SK-N-SH treated with all-trans-retinoic acid at 6 μM for 48 hours (cell line): Measurements from ENCODE around the gene CYGB.

Experiments
- ATAC-seq: fragments of 200-7000 bp; cut with Tn5 transposase; 3 replicates; pipeline ENCODE4 v1.9.1; 2020; ENCODE audit warnings: mild to moderate bottlenecking, moderate library complexity
- ARNTL ChIP-seq: fragments of 450-650 bp; formaldehyde crosslinking; IDR thresholded peaks from 2 replicates; pipeline ENCODE4 v1.5.0; 2020; ENCODE audit warnings: low read depth, mild to moderate bottlenecking, moderate library complexity, borderline replicate concordance
- BACH2 ChIP-seq: fragments of 250-450 bp; sonication (Bioruptor Pico); IDR thresholded peaks from 2 replicates; pipeline ENCODE4 v1.9.0; 2021; ENCODE audit warnings: mild to moderate bottlenecking, borderline replicate concordance
- CSDC2 ChIP-seq: fragments of 250-450 bp; sonication (Bioruptor Pico); IDR thresholded peaks from 2 replicates; pipeline ENCODE4 v1.5.0; 2020; ENCODE audit warnings: mild to moderate bottlenecking, moderate library complexity
- ESRRG ChIP-seq: fragments of 250-450 bp; sonication (Bioruptor Pico); IDR thresholded peaks from 2 replicates; pipeline ENCODE4 v1.6.1; 2021; ENCODE audit warnings: mild to moderate bottlenecking
- GLIS3 ChIP-seq: fragments of 250-450 bp; sonication (Bioruptor Pico); IDR thresholded peaks from 2 replicates; pipeline ENCODE4 v1.5.0; 2020; ENCODE audit warnings: mild to moderate bottlenecking, moderate library complexity
- ISL1 ChIP-seq: fragments of 250-450 bp; sonication (Bioruptor Pico); IDR thresholded peaks from 2 replicates; pipeline ENCODE4 v2.1.2; 2022; ENCODE audit warnings: mild to moderate bottlenecking, moderate library complexity
- PPARA ChIP-seq: fragments of 250-450 bp; sonication (Bioruptor Pico); IDR thresholded peaks from 2 replicates; pipeline ENCODE4 v1.5.0; 2020; ENCODE audit warnings: mild to moderate bottlenecking, borderline replicate concordance
- RARB ChIP-seq: fragments of 250-450 bp; sonication (Bioruptor Pico); IDR thresholded peaks from 2 replicates; pipeline ENCODE4 v1.8.0; 2021; ENCODE audit warnings: mild to moderate bottlenecking, moderate library complexity
- SNAI2 ChIP-seq: fragments of 250-450 bp; sonication (Bioruptor Pico); IDR thresholded peaks from 2 replicates; pipeline ENCODE4 v1.5.0; 2020; ENCODE audit warnings: mild to moderate bottlenecking, moderate library complexity
- TCF4 ChIP-seq: fragments of 250-450 bp; sonication (Bioruptor Pico); IDR thresholded peaks from 2 replicates; pipeline ENCODE4 v1.8.0; 2021; ENCODE audit warnings: mild to moderate bottlenecking, moderate library complexity, borderline replicate concordance
- TOX ChIP-seq: fragments of 250-450 bp; sonication (Bioruptor Pico); IDR thresholded peaks from 2 replicates; pipeline ENCODE4 v1.8.0; 2021; ENCODE audit warnings: mild to moderate bottlenecking, moderate library complexity, borderline replicate concordance
- ZC3H10 ChIP-seq: fragments of 250-450 bp; sonication (Bioruptor Pico); IDR thresholded peaks from 2 replicates; pipeline ENCODE4 v1.5.1; 2021; ENCODE audit warnings: mild to moderate bottlenecking, moderate library complexity
- ZFP3 ChIP-seq: fragments of 250-450 bp; sonication (Bioruptor Pico); IDR thresholded peaks from 2 replicates; pipeline ENCODE4 v1.5.0; 2020; ENCODE audit warnings: mild to moderate bottlenecking, moderate library complexity
- ZNF565 ChIP-seq: fragments of 450-650 bp; formaldehyde crosslinking; conservative IDR thresholded peaks from 2 replicates; pipeline ENCODE4 v1.5.0; 2020; ENCODE audit warnings: low read depth, mild to moderate bottlenecking, moderate library complexity
- ZNF8 ChIP-seq: fragments of 450-650 bp; formaldehyde crosslinking; IDR thresholded peaks from 2 replicates; pipeline ENCODE4 v1.5.0; 2020; ENCODE audit warnings: mild to moderate bottlenecking, moderate library complexity
- TF ChIP-seq, protein P1 (sequence below): fragments of 250-450 bp; sonication (Bioruptor Pico); IDR thresholded peaks from 2 replicates; pipeline ENCODE4 v1.5.1; 2021; ENCODE audit warnings: mild to moderate bottlenecking, moderate library complexity
- TF ChIP-seq, protein P2 (sequence below): fragments of 250-450 bp; sonication (Bioruptor Pico); IDR thresholded peaks from 2 replicates; pipeline ENCODE4 v1.5.0; 2020; ENCODE audit warnings: mild to moderate bottlenecking, moderate library complexity
- TF ChIP-seq, protein P3 (sequence below): fragments of 250-450 bp; sonication (Bioruptor Pico); IDR thresholded peaks from 2 replicates; pipeline ENCODE4 v1.8.0; 2020; ENCODE audit warnings: mild to moderate bottlenecking, moderate library complexity, borderline replicate concordance
- TF ChIP-seq, protein P4 (sequence below): fragments of 250-450 bp; sonication (Bioruptor Pico); IDR thresholded peaks from 2 replicates; pipeline ENCODE4 v1.5.1; 2020; ENCODE audit warnings: low read depth, mild to moderate bottlenecking, moderate library complexity
- TF ChIP-seq, protein P5 (sequence below): fragments of 250-450 bp; sonication (Bioruptor Pico); IDR thresholded peaks from 2 replicates; pipeline ENCODE4 v1.8.0; 2021; ENCODE audit warnings: low read depth, mild to moderate bottlenecking, moderate library complexity, borderline replicate concordance

Gene CYGB

DNA sequence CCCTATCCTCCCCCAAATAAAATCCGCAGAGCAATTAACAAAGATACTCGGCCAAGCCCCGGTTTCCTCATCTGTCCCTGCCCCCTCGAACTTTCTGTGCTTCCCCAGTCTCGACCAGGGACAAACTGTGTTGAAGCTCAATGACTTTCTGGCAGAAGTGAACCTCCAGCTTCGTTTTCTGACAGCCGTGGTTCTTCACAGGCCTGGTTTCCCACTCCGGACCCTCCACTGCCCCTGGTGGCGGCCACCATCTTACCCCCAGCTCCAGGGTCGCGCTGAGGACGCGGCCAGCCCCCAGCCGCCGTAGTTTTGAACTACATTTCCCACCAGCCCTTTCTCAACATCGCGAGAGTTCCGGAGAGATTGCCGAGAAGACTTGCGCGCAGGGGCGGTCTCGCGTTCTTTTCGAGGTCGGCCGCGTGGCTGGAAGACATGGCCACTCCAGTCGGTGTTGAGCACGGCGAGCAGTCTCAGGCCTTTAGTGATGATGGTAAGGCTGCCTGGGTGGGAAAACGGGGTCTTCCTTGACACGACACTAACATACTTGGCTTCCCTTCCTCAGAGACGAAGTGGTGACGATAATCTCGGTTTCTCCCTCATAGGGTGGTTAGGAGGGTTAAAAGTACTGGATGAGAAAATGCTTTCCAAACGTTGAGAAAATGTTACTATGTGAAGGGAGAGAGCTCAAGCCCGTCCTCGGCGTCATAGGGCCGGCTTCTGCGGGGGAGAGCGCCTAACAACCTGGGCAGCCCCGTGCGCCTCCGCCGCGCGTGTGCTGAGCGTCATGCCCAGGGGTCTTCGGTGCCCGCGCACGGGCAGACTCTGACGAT is 20.1 kb upstream of the CYGB start:
- ATAC-seq = peak; percentile 88
- TF ChIP-seq RARB (CRISPR knock-in tag) = no peak
- TF ChIP-seq ZNF565 (CRISPR knock-in tag) = no peak
- no peak for TF ChIP-seq ZC3H10 (CRISPR knock-in tag)
- no peak for TF ChIP-seq ISL1 (CRISPR knock-in tag)
- TF ChIP-seq, protein P1, sequence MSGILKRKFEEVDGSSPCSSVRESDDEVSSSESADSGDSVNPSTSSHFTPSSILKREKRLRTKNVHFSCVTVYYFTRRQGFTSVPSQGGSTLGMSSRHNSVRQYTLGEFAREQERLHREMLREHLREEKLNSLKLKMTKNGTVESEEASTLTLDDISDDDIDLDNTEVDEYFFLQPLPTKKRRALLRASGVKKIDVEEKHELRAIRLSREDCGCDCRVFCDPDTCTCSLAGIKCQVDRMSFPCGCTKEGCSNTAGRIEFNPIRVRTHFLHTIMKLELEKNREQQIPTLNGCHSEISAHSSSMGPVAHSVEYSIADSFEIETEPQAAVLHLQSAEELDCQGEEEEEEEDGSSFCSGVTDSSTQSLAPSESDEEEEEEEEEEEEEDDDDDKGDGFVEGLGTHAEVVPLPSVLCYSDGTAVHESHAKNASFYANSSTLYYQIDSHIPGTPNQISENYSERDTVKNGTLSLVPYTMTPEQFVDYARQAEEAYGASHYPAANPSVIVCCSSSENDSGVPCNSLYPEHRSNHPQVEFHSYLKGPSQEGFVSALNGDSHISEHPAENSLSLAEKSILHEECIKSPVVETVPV (CRISPR knock-in tag) = peak; percentile 12; the same call in 1 of the 2 replicates
- no peak for TF ChIP-seq BACH2 (CRISPR knock-in tag)
- TF ChIP-seq, protein P2, sequence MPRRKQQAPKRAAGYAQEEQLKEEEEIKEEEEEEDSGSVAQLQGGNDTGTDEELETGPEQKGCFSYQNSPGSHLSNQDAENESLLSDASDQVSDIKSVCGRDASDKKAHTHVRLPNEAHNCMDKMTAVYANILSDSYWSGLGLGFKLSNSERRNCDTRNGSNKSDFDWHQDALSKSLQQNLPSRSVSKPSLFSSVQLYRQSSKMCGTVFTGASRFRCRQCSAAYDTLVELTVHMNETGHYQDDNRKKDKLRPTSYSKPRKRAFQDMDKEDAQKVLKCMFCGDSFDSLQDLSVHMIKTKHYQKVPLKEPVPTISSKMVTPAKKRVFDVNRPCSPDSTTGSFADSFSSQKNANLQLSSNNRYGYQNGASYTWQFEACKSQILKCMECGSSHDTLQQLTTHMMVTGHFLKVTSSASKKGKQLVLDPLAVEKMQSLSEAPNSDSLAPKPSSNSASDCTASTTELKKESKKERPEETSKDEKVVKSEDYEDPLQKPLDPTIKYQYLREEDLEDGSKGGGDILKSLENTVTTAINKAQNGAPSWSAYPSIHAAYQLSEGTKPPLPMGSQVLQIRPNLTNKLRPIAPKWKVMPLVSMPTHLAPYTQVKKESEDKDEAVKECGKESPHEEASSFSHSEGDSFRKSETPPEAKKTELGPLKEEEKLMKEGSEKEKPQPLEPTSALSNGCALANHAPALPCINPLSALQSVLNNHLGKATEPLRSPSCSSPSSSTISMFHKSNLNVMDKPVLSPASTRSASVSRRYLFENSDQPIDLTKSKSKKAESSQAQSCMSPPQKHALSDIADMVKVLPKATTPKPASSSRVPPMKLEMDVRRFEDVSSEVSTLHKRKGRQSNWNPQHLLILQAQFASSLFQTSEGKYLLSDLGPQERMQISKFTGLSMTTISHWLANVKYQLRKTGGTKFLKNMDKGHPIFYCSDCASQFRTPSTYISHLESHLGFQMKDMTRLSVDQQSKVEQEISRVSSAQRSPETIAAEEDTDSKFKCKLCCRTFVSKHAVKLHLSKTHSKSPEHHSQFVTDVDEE (CRISPR knock-in tag) = 0 out of 2 replicates have a peak, but pooled peaks have one; percentile 16
- 0 out of 2 replicates have a peak, but pooled peaks have one; percentile 57 for TF ChIP-seq ESRRG (CRISPR knock-in tag)
- TF ChIP-seq, protein P3, sequence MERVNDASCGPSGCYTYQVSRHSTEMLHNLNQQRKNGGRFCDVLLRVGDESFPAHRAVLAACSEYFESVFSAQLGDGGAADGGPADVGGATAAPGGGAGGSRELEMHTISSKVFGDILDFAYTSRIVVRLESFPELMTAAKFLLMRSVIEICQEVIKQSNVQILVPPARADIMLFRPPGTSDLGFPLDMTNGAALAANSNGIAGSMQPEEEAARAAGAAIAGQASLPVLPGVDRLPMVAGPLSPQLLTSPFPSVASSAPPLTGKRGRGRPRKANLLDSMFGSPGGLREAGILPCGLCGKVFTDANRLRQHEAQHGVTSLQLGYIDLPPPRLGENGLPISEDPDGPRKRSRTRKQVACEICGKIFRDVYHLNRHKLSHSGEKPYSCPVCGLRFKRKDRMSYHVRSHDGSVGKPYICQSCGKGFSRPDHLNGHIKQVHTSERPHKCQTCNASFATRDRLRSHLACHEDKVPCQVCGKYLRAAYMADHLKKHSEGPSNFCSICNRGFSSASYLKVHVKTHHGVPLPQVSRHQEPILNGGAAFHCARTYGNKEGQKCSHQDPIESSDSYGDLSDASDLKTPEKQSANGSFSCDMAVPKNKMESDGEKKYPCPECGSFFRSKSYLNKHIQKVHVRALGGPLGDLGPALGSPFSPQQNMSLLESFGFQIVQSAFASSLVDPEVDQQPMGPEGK (CRISPR knock-in tag) = no peak
- TF ChIP-seq ARNTL (CRISPR knock-in tag) = no peak

DNA sequence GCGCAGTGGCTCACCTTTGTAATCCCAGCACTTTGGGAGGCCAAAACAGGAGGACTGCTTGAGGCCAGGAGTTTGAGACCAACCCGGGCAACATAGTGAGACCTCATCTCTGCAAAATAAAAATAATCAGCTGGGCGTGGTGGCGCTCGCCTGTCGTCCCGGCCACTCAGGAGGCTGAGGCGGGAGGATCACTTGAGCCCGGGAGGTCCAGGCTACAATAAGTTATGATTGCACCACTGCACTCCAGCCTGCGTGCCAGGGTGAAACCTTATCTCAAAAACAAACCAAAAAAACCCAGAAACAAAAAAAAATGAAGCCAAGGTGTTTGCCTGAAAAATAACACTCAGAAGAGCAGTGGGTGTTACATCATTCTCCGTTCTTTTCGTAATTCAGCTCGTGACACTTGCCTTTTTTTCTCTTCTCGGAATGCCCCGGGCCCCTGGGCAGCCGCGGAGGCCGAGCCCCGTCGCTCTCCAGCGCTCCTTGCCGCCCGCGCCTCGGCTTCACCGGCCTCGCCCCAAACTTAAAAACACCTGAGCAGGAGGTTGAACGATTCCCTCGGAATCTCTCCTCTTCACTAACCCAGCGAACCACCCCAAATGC is 19.4 kb upstream of the CYGB start:
- TF ChIP-seq RARB (CRISPR knock-in tag) (no peak), CSDC2 (CRISPR knock-in tag) (no peak), ZFP3 (CRISPR knock-in tag) (no peak; the same call in 1 of the 2 replicates), ESRRG (CRISPR knock-in tag) (no peak), TCF4 (no peak), GLIS3 (CRISPR knock-in tag) (no peak), ARNTL (CRISPR knock-in tag) (no peak), ZNF565 (CRISPR knock-in tag) (no peak), ZC3H10 (CRISPR knock-in tag) (no peak), TOX (CRISPR knock-in tag) (no peak), ISL1 (CRISPR knock-in tag) (no peak), ZNF8 (no peak), BACH2 (CRISPR knock-in tag) (no peak), PPARA (CRISPR knock-in tag) (no peak), SNAI2 (CRISPR knock-in tag) (no peak)
- TF ChIP-seq, protein P4, sequence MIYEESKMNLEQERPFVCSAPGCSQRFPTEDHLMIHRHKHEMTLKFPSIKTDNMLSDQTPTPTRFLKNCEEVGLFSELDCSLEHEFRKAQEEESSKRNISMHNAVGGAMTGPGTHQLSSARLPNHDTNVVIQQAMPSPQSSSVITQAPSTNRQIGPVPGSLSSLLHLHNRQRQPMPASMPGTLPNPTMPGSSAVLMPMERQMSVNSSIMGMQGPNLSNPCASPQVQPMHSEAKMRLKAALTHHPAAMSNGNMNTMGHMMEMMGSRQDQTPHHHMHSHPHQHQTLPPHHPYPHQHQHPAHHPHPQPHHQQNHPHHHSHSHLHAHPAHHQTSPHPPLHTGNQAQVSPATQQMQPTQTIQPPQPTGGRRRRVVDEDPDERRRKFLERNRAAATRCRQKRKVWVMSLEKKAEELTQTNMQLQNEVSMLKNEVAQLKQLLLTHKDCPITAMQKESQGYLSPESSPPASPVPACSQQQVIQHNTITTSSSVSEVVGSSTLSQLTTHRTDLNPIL (CRISPR knock-in tag) = no peak
- TF ChIP-seq, protein P1 (CRISPR knock-in tag) = no peak
- TF ChIP-seq, protein P5, sequence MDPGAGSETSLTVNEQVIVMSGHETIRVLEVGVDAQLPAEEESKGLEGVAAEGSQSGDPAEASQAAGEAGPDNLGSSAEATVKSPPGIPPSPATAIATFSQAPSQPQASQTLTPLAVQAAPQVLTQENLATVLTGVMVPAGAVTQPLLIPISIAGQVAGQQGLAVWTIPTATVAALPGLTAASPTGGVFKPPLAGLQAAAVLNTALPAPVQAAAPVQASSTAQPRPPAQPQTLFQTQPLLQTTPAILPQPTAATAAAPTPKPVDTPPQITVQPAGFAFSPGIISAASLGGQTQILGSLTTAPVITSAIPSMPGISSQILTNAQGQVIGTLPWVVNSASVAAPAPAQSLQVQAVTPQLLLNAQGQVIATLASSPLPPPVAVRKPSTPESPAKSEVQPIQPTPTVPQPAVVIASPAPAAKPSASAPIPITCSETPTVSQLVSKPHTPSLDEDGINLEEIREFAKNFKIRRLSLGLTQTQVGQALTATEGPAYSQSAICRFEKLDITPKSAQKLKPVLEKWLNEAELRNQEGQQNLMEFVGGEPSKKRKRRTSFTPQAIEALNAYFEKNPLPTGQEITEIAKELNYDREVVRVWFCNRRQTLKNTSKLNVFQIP (CRISPR knock-in tag) = no peak
- TF ChIP-seq, protein P2 (CRISPR knock-in tag) = no peak
- TF ChIP-seq, protein P3 (CRISPR knock-in tag) = no peak
- peak; percentile 23 for ATAC-seq
